ENCODE measurements around the gene MT1HL1.

DNA sequence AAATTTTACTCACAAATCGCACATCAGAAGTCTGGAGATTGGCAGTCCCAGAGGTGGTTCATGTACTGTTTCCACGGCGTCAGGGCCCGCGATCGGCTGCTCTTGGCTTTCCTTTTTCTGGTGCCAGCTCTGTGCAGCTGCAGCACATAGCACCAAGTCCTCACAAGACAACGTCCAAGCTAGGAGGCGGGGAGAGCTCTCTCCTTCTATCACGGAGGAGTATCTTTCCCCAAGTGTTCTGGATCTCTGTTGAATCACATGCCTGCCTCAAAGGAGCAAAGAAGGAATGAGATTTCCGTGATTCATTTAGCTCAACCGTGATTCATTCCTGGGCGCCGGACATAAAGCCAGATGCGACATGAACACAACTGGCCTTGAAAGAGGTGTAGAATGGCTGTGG is 25.5 kb downstream of the MT1HL1 start:
- TF ChIP-seq CBX3 (IDR thresholded peaks at IDR 0.05; ENCODE audit: low read depth): no peak
- TF ChIP-seq FOSL1 (IDR thresholded peaks at IDR 0.05; ENCODE audit: low read depth): no peak
- no peak for TF ChIP-seq POLR2AphosphoS5 (IDR thresholded peaks at IDR 0.05; ENCODE audit: low read depth, low read length)
- TF ChIP-seq, protein P1, sequence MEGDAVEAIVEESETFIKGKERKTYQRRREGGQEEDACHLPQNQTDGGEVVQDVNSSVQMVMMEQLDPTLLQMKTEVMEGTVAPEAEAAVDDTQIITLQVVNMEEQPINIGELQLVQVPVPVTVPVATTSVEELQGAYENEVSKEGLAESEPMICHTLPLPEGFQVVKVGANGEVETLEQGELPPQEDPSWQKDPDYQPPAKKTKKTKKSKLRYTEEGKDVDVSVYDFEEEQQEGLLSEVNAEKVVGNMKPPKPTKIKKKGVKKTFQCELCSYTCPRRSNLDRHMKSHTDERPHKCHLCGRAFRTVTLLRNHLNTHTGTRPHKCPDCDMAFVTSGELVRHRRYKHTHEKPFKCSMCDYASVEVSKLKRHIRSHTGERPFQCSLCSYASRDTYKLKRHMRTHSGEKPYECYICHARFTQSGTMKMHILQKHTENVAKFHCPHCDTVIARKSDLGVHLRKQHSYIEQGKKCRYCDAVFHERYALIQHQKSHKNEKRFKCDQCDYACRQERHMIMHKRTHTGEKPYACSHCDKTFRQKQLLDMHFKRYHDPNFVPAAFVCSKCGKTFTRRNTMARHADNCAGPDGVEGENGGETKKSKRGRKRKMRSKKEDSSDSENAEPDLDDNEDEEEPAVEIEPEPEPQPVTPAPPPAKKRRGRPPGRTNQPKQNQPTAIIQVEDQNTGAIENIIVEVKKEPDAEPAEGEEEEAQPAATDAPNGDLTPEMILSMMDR (IDR thresholded peaks at IDR 0.05 in 2 of 3, conservative IDR thresholded peaks at IDR 0.05 in 1 of 3; ENCODE audit: borderline replicate concordance in 1 of 3, insufficient read depth in 1 of 3, low read depth in 2 of 3, low read length in 2 of 3): no peak
- TF ChIP-seq RAD21 (IDR thresholded peaks at IDR 0.05; ENCODE audit: low read depth): no peak
- TF ChIP-seq, protein P2, sequence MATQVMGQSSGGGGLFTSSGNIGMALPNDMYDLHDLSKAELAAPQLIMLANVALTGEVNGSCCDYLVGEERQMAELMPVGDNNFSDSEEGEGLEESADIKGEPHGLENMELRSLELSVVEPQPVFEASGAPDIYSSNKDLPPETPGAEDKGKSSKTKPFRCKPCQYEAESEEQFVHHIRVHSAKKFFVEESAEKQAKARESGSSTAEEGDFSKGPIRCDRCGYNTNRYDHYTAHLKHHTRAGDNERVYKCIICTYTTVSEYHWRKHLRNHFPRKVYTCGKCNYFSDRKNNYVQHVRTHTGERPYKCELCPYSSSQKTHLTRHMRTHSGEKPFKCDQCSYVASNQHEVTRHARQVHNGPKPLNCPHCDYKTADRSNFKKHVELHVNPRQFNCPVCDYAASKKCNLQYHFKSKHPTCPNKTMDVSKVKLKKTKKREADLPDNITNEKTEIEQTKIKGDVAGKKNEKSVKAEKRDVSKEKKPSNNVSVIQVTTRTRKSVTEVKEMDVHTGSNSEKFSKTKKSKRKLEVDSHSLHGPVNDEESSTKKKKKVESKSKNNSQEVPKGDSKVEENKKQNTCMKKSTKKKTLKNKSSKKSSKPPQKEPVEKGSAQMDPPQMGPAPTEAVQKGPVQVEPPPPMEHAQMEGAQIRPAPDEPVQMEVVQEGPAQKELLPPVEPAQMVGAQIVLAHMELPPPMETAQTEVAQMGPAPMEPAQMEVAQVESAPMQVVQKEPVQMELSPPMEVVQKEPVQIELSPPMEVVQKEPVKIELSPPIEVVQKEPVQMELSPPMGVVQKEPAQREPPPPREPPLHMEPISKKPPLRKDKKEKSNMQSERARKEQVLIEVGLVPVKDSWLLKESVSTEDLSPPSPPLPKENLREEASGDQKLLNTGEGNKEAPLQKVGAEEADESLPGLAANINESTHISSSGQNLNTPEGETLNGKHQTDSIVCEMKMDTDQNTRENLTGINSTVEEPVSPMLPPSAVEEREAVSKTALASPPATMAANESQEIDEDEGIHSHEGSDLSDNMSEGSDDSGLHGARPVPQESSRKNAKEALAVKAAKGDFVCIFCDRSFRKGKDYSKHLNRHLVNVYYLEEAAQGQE (IDR thresholded peaks at IDR 0.05; ENCODE audit: low read depth): no peak
- TF ChIP-seq CEBPB (IDR thresholded peaks at IDR 0.05; ENCODE audit: low read depth): no peak
- TF ChIP-seq ZNF274 (IDR thresholded peaks at IDR 0.05; ENCODE audit: low read depth, low read length): no peak
- no peak for TF ChIP-seq JUND (IDR thresholded peaks at IDR 0.05)
- TF ChIP-seq, protein P3, sequence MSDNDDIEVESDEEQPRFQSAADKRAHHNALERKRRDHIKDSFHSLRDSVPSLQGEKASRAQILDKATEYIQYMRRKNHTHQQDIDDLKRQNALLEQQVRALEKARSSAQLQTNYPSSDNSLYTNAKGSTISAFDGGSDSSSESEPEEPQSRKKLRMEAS (IDR thresholded peaks at IDR 0.05): no peak
- no peak for TF ChIP-seq EZH2phosphoT487 (IDR thresholded peaks at IDR 0.05; ENCODE audit: borderline replicate concordance)
- TF ChIP-seq, protein P4, sequence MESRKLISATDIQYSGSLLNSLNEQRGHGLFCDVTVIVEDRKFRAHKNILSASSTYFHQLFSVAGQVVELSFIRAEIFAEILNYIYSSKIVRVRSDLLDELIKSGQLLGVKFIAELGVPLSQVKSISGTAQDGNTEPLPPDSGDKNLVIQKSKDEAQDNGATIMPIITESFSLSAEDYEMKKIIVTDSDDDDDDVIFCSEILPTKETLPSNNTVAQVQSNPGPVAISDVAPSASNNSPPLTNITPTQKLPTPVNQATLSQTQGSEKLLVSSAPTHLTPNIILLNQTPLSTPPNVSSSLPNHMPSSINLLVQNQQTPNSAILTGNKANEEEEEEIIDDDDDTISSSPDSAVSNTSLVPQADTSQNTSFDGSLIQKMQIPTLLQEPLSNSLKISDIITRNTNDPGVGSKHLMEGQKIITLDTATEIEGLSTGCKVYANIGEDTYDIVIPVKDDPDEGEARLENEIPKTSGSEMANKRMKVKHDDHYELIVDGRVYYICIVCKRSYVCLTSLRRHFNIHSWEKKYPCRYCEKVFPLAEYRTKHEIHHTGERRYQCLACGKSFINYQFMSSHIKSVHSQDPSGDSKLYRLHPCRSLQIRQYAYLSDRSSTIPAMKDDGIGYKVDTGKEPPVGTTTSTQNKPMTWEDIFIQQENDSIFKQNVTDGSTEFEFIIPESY (IDR thresholded peaks at IDR 0.05; ENCODE audit: extremely low read depth, insufficient replicate concordance, low read length): no peak
- TF ChIP-seq TCF7L2 (IDR thresholded peaks at IDR 0.05; ENCODE audit: borderline replicate concordance, extremely low read depth, insufficient read depth, insufficient read length): no peak
